SU-DHL-6 (cell line): Measurements from ENCODE around the gene RALGPS1.

ENCODE experiments used
- H2AFZ ChIP-seq: fragments of 200-600 bp; sonication (generic); 2 replicates; pipeline ENCODE4 v1.6.1; 2014; ENCODE audit warnings: low read depth, mild to moderate bottlenecking, moderate library complexity, mixed read lengths, antibody characterized with exemption, low read length; ENCODE audit not compliant: severe bottlenecking
- H3F3A ChIP-seq: fragments of 200-600 bp; shearing (Covaris generic); 2 replicates; pipeline ENCODE4 v1.6.0; 2016; ENCODE audit warnings: antibody characterized with exemption, mild to moderate bottlenecking; ENCODE audit not compliant: insufficient read depth
- H3K27ac ChIP-seq: fragments of 200-600 bp; sonication (generic); 2 replicates; pipeline ENCODE4 v1.5.1; 2016; ENCODE audit warnings: low read depth, mild to moderate bottlenecking, low read length, moderate library complexity, mixed read lengths
- H3K27me3 ChIP-seq: fragments of 200-600 bp; sonication (generic), shearing (Covaris generic); 2 replicates; pipeline ENCODE4 v1.6.0; 2014; ENCODE audit warnings: mild to moderate bottlenecking, low read length
- H3K36me3 ChIP-seq: fragments of 200-600 bp; sonication (generic); 2 replicates; pipeline ENCODE4 v1.6.1; 2014; ENCODE audit warnings: mild to moderate bottlenecking, low read length, mixed read lengths
- H3K4me2 ChIP-seq: fragments of 300-600, 200-600 bp; shearing (Covaris generic), sonication (generic); 2 replicates; pipeline ENCODE4 v1.6.0; 2014; ENCODE audit warnings: low read length, low read depth, mild to moderate bottlenecking; ENCODE audit not compliant: poor library complexity, severe bottlenecking
- H3K4me3 ChIP-seq: fragments of 200-600 bp; sonication (generic); 2 replicates; pipeline ENCODE4 v1.5.1; 2014; ENCODE audit warnings: antibody characterized with exemption, low read length, mild to moderate bottlenecking, mixed read lengths; ENCODE audit not compliant: insufficient read depth, poor library complexity, severe bottlenecking
- H3K79me2 ChIP-seq: fragments of 200-600 bp; sonication (generic); 2 replicates; pipeline ENCODE4 v1.6.1; 2014; ENCODE audit warnings: mild to moderate bottlenecking, low read length, moderate library complexity; ENCODE audit not compliant: insufficient read depth
- H3K9ac ChIP-seq: fragments of 200-600 bp; sonication (generic); 2 replicates; pipeline ENCODE4 v1.7.0; 2014; ENCODE audit warnings: mild to moderate bottlenecking, low read length
- H3K9me2 ChIP-seq: fragments of 200-600 bp; sonication (generic); replicated peaks from 2 replicates; pipeline ENCODE4 v1.6.1; 2014; ENCODE audit warnings: low read length; ENCODE audit not compliant: insufficient read depth
- H3K9me3 ChIP-seq: fragments of 200-600 bp; sonication (generic); 2 replicates; pipeline ENCODE4 v1.6.1; 2014; ENCODE audit warnings: low read length, mixed read lengths; ENCODE audit not compliant: insufficient read depth
- H4K20me1 ChIP-seq: fragments of 200-600 bp; sonication (generic); 2 replicates; pipeline ENCODE4 v1.6.1; 2014; ENCODE audit warnings: low read depth, mild to moderate bottlenecking, antibody characterized with exemption, low read length, moderate library complexity, mixed read lengths
- CTCF ChIP-seq: fragments of 200-600 bp; sonication (generic); IDR thresholded peaks from one replicate; pipeline ENCODE4 v1.5.1; 2017; ENCODE audit warnings: antibody characterized with exemption, mild to moderate bottlenecking, low read length, moderate library complexity; ENCODE audit not compliant: insufficient read depth, poor library complexity, severe bottlenecking
- EZH2phosphoT487 ChIP-seq: fragments of 200-600 bp; sonication (generic), shearing (Covaris generic); conservative IDR thresholded peaks from 2 replicates; pipeline ENCODE4 v1.6.1; 2018; ENCODE audit warnings: mild to moderate bottlenecking, antibody characterized with exemption, low read length, moderate library complexity, mixed read lengths

RALGPS1 gene

GRCh38 chr9:126983767-126984166, 69.2 kb downstream of the RALGPS1 start:
- H3K36me3 ChIP-seq: no peaks in the 10 kb centered on the region
- H3K79me2 ChIP-seq: no peaks in the 10 kb centered on the region
- H3K27me3 ChIP-seq: no peaks in the 10 kb centered on the region
- no peaks in the 10 kb centered on the region for H3K9me3 ChIP-seq
- no peak overlapping the region for H3K27ac ChIP-seq
- TF ChIP-seq CTCF: no peak
- no peak for TF ChIP-seq EZH2phosphoT487
- H3K9me2 ChIP-seq: no peaks in the 10 kb centered on the region
- no peak overlapping the region for H3K9ac ChIP-seq
- no peak overlapping the region for H3K4me3 ChIP-seq
- no peaks in the 10 kb centered on the region for H3F3A ChIP-seq
- no peak overlapping the region for H3K4me2 ChIP-seq
- no peaks in the 10 kb centered on the region for H4K20me1 ChIP-seq
- no peak overlapping the region for H2AFZ ChIP-seq

- Histone ChIP-seq H4K20me1 (no peaks in the 10 kb centered on the region), H3K9me2 (no peaks in the 10 kb centered on the region), H3K9ac (no peak overlapping the region), H3K36me3 (no peaks in the 10 kb centered on the region), H3K27me3 (no peaks in the 10 kb centered on the region), H3K4me3 (no peak overlapping the region), H3K79me2 (no peaks in the 10 kb centered on the region), H3K9me3 (no peaks in the 10 kb centered on the region), H3F3A (no peaks in the 10 kb centered on the region), H3K4me2 (no peak overlapping the region), H2AFZ (no peak overlapping the region), H3K27ac (no peak overlapping the region)
- TF ChIP-seq CTCF (no peak), EZH2phosphoT487 (no peak)
Measured at GRCh38 chr9:126984969-126985368, 70.4 kb downstream of the RALGPS1 start.

GRCh38 chr9:126985870-126986498, 71.4 kb downstream of the RALGPS1 start:
- Histone ChIP-seq H3K79me2 (no peaks in the 10 kb centered on the region), H3K9me3 (no peaks in the 10 kb centered on the region), H3K4me2 (no peak overlapping the region), H4K20me1 (no peaks in the 10 kb centered on the region), H3K27ac (no peak overlapping the region), H3K27me3 (no peaks in the 10 kb centered on the region), H3K9me2 (no peaks in the 10 kb centered on the region), H3F3A (no peaks in the 10 kb centered on the region), H2AFZ (no peak overlapping the region), H3K9ac (no peak overlapping the region), H3K4me3 (no peak overlapping the region), H3K36me3 (no peaks in the 10 kb centered on the region)
- TF ChIP-seq CTCF (no peak), EZH2phosphoT487 (no peak)
